Cerebellar nuclear complex (tissue), 1 donor: ENCODE results near the gene SMG6.
"Not testable (repeated sequence)": the region's sequence is repeated elsewhere in the genome, so short reads cannot be mapped to it uniquely, and the experiment has no call there.

Source experiments
- DNase-seq, 2 experiments: peaks; one replicate each; lab custom pipeline; 2025; lab: John Stamatoyannopoulos, UW

The SMG6 gene

DNA sequence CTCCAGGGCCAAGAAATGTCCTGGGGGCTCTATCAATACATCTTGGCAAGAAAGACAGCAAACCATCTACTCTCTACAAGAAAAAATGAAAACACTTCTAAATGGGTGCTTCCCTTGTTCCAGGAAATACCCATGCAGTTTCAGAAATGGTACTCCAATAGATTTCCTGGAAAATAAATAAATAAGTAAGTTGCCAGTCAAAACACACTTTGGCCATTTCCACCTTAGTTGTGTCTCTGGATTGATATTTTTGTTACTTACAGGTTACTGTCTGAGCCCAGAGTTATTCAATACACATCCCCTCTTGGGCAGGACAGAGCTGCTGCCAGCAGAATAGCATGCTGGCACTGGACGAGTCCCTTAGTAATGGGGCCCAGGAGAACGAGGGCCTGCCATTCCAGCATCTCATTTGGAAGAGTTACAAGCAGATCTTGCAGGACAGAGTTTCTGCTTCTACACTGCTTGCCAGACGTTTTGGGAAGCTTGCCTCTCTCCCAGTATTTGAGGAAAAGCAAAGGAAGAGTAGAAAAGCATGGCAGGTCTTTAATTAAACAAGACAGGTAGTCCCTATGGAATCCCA is 100.5 kb downstream of the SMG6 start:
- no peak for DNase-seq

- no peak for DNase-seq
Measured at GRCh38 chr17:2202302-2202995, 101.1 kb downstream of the SMG6 start.

DNA sequence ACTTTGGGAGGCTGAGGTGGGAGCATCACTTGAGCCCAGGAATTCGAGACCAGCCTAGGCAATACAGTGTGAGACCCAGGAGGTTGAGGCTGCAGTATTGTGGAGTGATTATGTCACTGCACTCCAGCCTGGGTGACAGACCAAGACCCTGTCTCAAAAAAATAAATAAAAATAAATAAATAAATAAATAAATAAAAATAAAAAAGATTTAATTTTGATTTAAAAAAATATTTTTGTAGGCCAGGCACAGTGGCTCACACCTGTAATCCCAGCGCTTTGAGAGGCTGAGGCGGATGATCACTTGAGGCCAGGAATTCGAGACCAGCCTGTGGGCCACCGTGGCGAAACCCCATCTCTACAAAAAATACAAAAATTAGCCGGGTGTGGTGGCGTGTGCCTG is 104.2 kb downstream of the SMG6 start:
- DNase-seq: not testable (repeated sequence)

- DNase-seq: no peak
Measured at GRCh38 chr17:2198927-2199326, 104.7 kb downstream of the SMG6 start.

DNA sequence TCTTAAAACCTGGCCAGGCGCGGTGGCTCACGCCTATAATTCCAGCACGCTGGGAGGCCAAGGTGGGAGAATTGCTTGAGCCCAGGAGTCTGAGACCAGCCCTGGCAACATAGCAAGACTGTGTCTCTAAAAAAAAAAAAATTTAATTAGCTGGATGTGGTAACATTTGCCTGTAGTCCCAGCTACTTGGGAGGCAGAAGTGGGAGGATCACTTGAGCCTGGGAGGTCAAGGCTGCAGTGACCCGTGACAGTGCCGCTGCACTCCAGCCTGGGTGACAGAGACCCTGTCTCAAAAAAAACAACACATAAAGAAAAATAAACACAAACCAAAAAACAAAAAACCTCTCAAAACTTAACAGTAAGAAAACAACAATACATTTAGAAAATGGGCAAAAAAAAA is 106.3 kb downstream of the SMG6 start:
- no peak for DNase-seq

DNA sequence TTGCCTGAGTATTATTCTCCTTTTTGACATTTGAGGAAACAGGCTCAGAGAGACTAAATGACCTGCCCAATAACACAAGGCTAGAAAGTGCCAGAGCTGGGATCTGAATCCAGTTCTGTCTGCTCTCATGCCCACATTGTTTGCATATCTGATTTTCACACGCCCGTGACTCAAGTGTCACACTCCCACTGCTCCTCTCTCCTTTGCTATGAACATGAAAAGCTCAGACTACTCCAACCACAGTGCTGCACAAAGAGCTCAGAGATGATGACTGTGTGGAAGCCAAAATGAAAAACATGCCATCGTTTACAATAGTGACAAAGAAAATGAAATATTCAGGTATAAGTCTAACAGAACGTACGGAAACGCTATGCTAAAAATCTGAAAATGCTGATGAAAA is 107.9 kb downstream of the SMG6 start:
- no peak for DNase-seq

DNA sequence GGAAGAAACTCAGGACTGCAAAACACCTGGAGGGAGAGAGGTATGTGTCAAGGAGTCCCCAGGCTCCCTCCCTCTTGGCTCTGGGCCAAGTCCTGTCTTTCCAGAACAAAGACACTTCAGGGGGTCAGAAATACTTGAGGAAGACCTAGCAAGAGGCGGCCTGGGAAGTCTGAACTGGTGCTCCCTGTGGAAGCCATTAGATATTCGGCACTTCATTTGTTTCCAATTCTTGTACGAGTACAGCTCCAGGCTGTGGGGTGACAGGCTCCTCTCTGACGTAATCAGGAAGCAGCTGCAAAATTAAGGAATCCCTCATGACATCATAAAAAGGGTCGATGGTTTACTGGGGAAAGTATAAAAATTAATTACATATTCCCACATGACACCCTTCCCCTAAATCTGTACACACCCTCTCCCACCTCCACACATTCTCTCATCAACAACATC is 108.7 kb downstream of the SMG6 start:
- no peak for DNase-seq

DNA sequence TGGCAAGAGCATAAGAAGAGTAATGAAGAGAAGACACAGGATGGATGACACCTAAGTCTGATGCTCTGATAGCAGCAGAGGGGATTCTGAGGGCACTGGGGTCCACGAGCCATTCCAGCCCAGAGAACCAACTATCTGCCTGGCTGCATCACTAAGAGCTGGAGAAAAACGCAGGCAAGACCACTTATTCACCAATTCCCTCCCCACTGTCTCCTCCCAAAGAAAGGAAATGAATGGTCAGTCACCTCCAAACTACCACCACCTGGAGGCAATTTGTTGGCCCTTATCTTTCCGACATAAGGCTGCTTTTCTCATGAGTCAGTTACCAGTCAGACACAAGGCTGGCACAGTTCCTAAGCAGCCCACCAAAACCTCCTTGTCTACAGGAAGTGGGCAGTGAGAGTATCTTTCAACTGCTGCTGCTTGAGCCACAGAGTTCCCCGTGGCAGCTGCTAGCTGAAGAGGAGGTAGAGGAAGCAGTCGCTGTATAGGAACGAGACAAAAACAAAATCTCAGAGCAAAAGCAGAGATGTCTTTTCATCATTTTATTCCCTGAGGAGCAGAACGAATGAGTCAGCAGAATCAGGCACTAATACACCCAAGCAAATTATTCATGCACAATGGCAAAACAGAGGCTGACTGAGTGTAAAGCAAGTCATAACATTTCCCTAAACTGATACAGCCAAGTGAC is 111.1 kb downstream of the SMG6 start:
- no peak for DNase-seq

DNA sequence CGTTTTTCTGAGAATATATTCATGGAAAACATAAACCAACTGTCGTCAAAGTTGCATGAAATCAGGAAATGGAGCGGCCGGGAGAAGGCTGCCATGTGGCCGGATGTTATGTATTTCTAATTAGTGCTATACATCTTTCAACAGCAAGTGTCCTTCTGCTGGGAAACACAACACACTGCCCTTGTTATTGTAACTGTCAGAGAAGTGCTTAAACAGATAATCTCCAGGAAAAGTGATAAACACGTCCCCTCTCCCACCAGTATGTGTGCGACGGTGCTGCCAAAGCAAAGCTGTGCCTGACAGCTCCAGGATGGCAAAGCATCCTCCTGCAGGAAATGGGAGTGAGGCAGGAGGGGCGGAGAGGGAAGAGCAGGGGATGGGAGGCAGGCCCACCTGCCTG is 111.8 kb downstream of the SMG6 start:
- DNase-seq: no peak

GRCh38 chr17:2191227-2191626 is 112.4 kb downstream of the SMG6 start:
- no peak for DNase-seq

- DNase-seq: no peak
Measured at GRCh38 chr17:2190014-2190413, 113.6 kb downstream of the SMG6 start.

DNA sequence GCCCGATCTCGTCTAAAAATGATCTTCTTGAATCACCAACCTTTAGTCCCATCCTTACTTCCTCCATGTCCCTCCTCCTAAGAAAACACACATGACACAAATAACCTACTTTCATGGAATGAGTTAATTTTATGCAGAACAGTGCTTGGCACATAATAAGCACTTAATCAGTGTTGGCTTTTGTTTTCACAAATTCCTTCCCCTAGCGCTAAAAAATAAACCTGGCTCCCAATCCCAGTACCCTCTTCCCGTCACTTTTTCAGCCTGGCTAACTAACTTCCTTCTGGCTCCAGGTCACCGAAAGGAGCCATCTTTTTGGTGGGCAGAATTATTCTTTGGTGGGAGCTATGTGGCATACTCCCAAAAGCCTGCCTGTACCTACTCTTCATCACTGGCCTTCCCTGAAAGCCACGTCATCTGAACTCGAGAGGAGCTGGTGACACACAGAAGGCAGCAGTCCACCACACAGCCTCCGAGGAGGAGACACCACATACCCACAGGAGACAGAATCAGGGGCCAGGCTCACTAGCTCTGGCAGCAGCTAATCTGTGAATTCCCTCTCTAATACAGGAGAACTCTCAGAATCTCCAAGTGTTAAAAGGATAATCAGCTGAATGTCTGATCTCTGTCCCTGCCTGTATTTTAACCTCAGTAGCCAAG is 114.5 kb downstream of the SMG6 start:
- no peak for DNase-seq

DNA sequence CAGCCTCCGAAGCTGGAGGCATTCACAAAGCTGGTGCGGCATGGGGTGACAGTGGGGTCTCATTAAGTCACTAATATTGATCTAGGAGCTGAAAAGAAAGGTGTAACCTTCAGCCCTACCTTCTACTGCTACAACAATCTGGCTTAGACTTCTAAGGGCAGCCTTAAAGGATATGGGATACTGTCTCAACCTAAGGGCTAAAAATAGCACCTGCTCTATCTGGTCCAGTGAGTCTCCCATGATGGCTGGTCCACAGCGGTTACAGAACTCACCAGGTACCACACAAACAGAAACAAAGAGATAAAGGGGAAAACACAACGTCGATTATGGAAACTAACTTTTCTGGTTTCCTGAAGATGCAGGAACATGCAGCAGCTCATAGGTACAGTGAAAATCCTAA is 115.8 kb downstream of the SMG6 start:
- no peak for DNase-seq

- DNase-seq: no peak
Measured at GRCh38 chr17:2186937-2187336, 116.6 kb downstream of the SMG6 start.

GRCh38 chr17:2184993-2185931 is 118.3 kb downstream of the SMG6 start:
- DNase-seq: no peak

DNA sequence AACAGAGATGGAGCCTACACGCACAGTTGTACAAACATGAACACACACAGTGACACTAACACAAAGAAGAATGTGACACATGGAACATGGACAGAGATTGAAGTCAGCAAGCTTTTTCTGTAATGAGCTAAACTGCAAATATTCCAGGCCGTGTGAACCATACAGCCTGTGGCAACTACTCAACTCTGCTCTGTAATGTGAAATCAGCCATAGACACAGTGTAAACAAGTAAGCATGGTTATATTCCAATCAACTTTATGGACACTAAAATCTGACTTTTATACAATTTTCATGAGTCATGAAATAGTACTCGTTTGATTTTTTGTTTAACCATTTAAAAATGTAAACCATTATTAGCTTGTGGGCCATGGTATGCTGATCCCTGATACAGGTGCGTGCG is 120.2 kb downstream of the SMG6 start:
- no peak for DNase-seq

DNA sequence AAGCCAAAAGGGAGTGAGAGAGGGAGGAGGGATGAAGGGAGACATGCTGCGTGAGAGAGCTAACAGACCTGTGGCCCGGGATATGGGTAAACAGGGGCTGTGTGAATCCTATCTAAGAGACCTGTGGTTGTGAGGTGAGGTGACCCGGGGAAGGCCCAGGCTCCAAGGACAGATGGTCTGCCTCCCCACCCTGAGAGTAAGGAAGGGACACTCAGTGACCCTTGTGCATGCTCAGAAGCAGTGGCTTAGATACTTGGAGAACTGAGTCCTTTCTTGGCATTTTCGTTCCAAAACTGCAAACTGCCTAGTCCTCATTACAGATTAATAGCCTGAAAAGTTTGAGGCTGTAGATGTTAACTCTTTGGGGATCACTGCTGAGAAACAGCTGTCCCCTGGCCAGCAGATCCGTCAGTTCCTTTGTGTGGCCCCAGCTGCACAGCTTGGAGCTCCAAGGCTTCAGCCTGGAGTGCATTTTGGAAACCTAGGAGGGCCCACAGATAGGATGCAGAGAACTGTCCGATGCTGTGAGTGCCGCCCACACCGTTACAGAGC is 121.6 kb downstream of the SMG6 start:
- no peak for DNase-seq

DNA sequence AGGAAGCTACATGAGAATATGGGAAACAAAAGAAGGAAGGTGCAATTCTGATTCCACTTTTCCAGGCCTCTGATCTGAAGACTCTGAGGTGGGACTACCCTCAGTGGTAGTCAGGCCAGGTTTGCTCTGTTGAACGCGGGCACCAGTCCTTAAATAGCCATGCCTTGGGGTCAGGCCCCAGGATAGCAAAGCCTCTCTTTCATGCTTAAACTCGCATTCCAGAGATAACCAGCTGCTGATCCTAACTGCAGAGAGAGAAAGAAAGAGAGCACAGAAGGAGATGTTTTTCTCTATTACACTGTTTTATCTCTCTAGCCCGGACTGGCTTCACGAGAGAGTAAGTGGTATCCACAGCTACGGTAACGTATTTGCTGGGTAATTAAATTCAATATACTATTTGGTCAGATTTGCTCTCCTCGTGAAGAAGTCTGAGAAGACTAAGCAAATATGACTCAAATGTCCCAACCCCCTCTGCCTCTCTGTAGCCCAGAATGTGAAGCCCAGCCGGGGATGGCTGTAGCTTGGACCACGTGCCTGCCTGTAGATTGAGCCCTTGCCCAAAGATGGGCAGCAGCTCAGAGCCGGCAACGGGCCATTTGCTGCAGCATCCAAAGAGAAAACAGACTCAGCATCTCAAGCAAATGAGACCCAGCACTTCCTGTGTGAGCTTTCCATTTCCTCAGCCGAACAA is 122.2 kb downstream of the SMG6 start:
- peak; percentile 59 to 89 for DNase-seq

DNA sequence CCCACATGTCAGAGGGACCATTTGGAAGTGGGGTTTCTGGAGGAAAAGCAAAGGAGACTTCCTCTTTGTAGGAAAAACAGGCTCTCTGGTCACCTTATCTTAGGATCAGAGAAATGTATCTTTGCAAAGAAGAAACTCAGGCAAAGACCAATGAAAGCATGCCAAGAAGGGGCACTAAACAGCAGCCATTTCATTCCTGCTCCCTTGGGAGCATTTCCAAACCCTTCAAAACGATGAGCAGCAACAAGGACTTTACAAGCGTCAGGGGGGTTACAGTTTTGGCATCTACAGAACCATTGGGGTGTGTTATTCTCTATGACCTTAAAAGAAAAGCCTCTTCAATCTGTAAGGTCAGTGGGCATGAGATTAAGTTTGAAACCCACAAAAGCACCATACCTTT is 122.8 kb downstream of the SMG6 start:
- no peak for DNase-seq

- DNase-seq: no peak
Measured at GRCh38 chr17:2179615-2180295, 123.8 kb downstream of the SMG6 start.
